HEK293 (cell line): ENCODE measurements around the gene MAGEF1.

Experiments used
- HOXA7 ChIP-seq: sonication (generic); formaldehyde crosslinking; IDR thresholded peaks from 2 replicates; pipeline ENCODE4 v1.8.1; 2022; ENCODE audit warnings: missing genetic modification reagents, borderline replicate concordance
- INSM2 ChIP-seq: fragments of 450-650 bp; formaldehyde crosslinking; IDR thresholded peaks from 2 replicates; pipeline ENCODE4 v1.5.1; 2016; ENCODE audit warnings: missing biosample characterization, missing genetic modification characterization
- MZF1 ChIP-seq: fragments of 450-650 bp; formaldehyde crosslinking; IDR thresholded peaks from 2 replicates; pipeline ENCODE4 v1.5.1; 2017; ENCODE audit warnings: missing biosample characterization, missing genetic modification characterization, borderline replicate concordance
- PRDM6 ChIP-seq: fragments of 450-650 bp; formaldehyde crosslinking; IDR thresholded peaks from 2 replicates; pipeline ENCODE4 v1.5.1; 2017; ENCODE audit warnings: missing biosample characterization, missing genetic modification characterization
- ZNF26 ChIP-seq: fragments of 450-650 bp; formaldehyde crosslinking; IDR thresholded peaks from 2 replicates; pipeline ENCODE4 v1.5.1; 2016; ENCODE audit warnings: missing biosample characterization, missing genetic modification characterization
- ZNF776 ChIP-seq: fragments of 450-650 bp; formaldehyde crosslinking; IDR thresholded peaks from 2 replicates; pipeline ENCODE4 v1.5.0; 2017; ENCODE audit warnings: missing biosample characterization, missing genetic modification characterization, borderline replicate concordance
- ZNF843 ChIP-seq: fragments of 450-650 bp; formaldehyde crosslinking; IDR thresholded peaks from 2 replicates; pipeline ENCODE4 v1.5.1; 2016; ENCODE audit warnings: missing biosample characterization, missing genetic modification characterization
- TF ChIP-seq, protein P1 (sequence below): fragments of 450-650 bp; formaldehyde crosslinking; IDR thresholded peaks from 2 replicates; pipeline ENCODE4 v1.5.1; 2016; ENCODE audit warnings: missing biosample characterization, missing genetic modification characterization, borderline replicate concordance
- TF ChIP-seq, protein P2 (sequence below): fragments of 450-650 bp; formaldehyde crosslinking; IDR thresholded peaks from 2 replicates; pipeline ENCODE4 v1.5.1; 2017; ENCODE audit warnings: missing biosample characterization, missing genetic modification characterization
- TF ChIP-seq, protein P3 (sequence below): fragments of 450-650 bp; formaldehyde crosslinking; IDR thresholded peaks from 2 replicates; pipeline ENCODE4 v1.5.1; 2016; ENCODE audit warnings: missing biosample characterization, missing genetic modification characterization
- TF ChIP-seq, protein P4 (sequence below): fragments of 450-650 bp; formaldehyde crosslinking; IDR thresholded peaks from 2 replicates; pipeline ENCODE4 v1.5.1; 2016; ENCODE audit warnings: missing biosample characterization, missing genetic modification characterization

MAGEF1 gene

DNA sequence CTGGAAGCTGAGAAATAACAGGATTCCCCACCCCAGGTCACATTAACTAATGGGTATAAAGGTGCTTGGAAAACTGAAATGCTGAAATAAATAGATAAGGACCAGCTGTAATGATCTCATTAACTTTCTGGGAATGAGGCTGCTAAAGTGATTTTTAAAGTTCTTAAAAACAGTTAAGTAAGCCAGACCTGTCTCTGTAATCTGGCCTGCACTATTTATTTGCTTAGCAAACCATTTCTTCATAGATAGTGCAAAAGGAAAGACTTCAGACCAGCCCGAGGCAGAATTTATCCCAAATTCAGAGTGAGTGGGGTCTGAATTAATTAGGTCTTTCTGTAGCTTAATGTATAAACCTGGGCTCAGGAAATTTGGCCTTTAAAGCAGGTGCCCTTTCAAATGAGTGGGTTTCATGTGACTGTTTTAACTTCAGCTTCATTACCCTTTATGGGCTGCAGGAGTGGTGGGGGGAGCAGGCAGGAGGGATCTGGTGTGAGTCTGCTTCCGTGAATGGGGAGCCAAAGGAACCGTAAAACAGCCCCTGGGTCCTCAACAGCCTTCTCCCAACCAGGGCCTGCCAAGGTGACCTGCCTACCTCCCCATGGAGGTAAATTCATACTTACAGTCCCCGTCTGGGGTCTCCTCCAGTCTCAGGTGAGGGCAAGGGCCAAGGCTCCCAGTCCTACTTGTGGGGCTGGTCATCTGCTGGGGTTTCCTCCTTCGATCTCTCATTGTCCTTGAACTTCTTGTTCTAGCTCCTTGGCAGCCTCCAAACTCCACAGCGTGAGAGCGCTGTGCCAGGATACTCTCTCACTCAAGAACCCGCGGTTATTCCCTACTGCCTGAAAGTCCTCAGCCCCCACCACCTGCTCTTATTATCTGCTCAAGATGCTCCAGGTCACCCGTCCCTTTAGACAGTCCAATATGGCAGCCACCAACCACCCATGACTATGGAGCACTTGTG, 31.2 kb downstream of the MAGEF1 start (continued):
- TF ChIP-seq, protein P1, sequence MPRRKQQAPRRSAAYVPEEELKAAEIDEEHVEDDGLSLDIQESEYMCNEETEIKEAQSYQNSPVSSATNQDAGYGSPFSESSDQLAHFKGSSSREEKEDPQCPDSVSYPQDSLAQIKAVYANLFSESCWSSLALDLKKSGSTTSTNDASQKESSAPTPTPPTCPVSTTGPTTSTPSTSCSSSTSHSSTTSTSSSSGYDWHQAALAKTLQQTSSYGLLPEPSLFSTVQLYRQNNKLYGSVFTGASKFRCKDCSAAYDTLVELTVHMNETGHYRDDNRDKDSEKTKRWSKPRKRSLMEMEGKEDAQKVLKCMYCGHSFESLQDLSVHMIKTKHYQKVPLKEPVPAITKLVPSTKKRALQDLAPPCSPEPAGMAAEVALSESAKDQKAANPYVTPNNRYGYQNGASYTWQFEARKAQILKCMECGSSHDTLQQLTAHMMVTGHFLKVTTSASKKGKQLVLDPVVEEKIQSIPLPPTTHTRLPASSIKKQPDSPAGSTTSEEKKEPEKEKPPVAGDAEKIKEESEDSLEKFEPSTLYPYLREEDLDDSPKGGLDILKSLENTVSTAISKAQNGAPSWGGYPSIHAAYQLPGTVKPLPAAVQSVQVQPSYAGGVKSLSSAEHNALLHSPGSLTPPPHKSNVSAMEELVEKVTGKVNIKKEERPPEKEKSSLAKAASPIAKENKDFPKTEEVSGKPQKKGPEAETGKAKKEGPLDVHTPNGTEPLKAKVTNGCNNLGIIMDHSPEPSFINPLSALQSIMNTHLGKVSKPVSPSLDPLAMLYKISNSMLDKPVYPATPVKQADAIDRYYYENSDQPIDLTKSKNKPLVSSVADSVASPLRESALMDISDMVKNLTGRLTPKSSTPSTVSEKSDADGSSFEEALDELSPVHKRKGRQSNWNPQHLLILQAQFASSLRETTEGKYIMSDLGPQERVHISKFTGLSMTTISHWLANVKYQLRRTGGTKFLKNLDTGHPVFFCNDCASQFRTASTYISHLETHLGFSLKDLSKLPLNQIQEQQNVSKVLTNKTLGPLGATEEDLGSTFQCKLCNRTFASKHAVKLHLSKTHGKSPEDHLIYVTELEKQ (tag by site-specific recombination) = peak; percentile 51; the same call in 1 of the 2 replicates
- TF ChIP-seq HOXA7 (CRISPR knock-in tag) = no peak
- TF ChIP-seq INSM2 = no peak
- no peak for TF ChIP-seq ZNF776 (tag by site-specific recombination)
- no peak for TF ChIP-seq ZNF26 (tag by site-specific recombination)
- TF ChIP-seq MZF1 (tag by site-specific recombination) = peak; percentile 96
- peak; percentile 41; the same call in 1 of the 2 replicates for TF ChIP-seq ZNF843
- peak; percentile 67 for TF ChIP-seq PRDM6 (tag by site-specific recombination)
- TF ChIP-seq, protein P2, sequence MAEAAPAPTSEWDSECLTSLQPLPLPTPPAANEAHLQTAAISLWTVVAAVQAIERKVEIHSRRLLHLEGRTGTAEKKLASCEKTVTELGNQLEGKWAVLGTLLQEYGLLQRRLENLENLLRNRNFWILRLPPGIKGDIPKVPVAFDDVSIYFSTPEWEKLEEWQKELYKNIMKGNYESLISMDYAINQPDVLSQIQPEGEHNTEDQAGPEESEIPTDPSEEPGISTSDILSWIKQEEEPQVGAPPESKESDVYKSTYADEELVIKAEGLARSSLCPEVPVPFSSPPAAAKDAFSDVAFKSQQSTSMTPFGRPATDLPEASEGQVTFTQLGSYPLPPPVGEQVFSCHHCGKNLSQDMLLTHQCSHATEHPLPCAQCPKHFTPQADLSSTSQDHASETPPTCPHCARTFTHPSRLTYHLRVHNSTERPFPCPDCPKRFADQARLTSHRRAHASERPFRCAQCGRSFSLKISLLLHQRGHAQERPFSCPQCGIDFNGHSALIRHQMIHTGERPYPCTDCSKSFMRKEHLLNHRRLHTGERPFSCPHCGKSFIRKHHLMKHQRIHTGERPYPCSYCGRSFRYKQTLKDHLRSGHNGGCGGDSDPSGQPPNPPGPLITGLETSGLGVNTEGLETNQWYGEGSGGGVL = peak; percentile 49; the same call in 1 of the 2 replicates
- TF ChIP-seq, protein P3, sequence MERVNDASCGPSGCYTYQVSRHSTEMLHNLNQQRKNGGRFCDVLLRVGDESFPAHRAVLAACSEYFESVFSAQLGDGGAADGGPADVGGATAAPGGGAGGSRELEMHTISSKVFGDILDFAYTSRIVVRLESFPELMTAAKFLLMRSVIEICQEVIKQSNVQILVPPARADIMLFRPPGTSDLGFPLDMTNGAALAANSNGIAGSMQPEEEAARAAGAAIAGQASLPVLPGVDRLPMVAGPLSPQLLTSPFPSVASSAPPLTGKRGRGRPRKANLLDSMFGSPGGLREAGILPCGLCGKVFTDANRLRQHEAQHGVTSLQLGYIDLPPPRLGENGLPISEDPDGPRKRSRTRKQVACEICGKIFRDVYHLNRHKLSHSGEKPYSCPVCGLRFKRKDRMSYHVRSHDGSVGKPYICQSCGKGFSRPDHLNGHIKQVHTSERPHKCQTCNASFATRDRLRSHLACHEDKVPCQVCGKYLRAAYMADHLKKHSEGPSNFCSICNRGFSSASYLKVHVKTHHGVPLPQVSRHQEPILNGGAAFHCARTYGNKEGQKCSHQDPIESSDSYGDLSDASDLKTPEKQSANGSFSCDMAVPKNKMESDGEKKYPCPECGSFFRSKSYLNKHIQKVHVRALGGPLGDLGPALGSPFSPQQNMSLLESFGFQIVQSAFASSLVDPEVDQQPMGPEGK (tag by site-specific recombination) = no peak
- TF ChIP-seq, protein P4, sequence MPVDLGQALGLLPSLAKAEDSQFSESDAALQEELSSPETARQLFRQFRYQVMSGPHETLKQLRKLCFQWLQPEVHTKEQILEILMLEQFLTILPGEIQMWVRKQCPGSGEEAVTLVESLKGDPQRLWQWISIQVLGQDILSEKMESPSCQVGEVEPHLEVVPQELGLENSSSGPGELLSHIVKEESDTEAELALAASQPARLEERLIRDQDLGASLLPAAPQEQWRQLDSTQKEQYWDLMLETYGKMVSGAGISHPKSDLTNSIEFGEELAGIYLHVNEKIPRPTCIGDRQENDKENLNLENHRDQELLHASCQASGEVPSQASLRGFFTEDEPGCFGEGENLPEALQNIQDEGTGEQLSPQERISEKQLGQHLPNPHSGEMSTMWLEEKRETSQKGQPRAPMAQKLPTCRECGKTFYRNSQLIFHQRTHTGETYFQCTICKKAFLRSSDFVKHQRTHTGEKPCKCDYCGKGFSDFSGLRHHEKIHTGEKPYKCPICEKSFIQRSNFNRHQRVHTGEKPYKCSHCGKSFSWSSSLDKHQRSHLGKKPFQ (tag by site-specific recombination) = peak; percentile 89
